Spleen (tissue), 11 donors: Measurements from ENCODE around the gene SMG7. TPM values are rescaled to one million over a fixed set of nuclear protein-coding genes. Genes with fewer than 3 reads are reported as not detected.

Experiments used
- DNase-seq: peaks from one replicate; pipeline ENCODE4 v3.0.0-alpha.2; 2020
- H3K27ac ChIP-seq, 8 donors: fragments of 200-600 bp; sonication (generic) in 7 of 8; 1 replicate in 4 of 8; 2 replicates in 4 of 8; pipeline versions ENCODE4 v1.5.0 to v1.8.0; 2016 to 2021; ENCODE audit warnings: inconsistent platforms in 4 of 8, mild to moderate bottlenecking in 4 of 8, moderate library complexity in 1 of 8
- H3K27me3 ChIP-seq, 7 donors: fragments of 200-600 bp; sonication (generic) in 6 of 7; replicated peaks in 1 of 7; 1 replicate in 4 of 7; 2 replicates in 3 of 7; pipeline versions ENCODE4 v1.5.0 to v1.8.0; 2016 to 2021; ENCODE audit warnings: inconsistent platforms in 3 of 7, mild to moderate bottlenecking in 1 of 7
- H3K36me3 ChIP-seq, 6 donors: fragments of 200-600 bp; sonication (generic) in 5 of 6; 1 replicate in 4 of 6; 2 replicates in 2 of 6; pipeline versions ENCODE4 v1.5.0 to v1.8.0; 2016 to 2021; ENCODE audit warnings: inconsistent platforms in 2 of 6
- H3K4me1 ChIP-seq, 6 donors: fragments of 200-600 bp; sonication (generic) in 5 of 6; 1 replicate in 3 of 6; 2 replicates in 3 of 6; pipeline versions ENCODE4 v1.5.0 to v1.8.0; 2016 to 2021; ENCODE audit warnings: inconsistent platforms in 3 of 6
- H3K4me3 ChIP-seq, 8 donors: fragments of 200-600 bp; sonication (generic) in 7 of 8; 1 replicate in 4 of 8; 2 replicates in 4 of 8; pipeline versions ENCODE4 v1.5.0 to v1.8.0; 2016 to 2021; ENCODE audit warnings: inconsistent platforms in 4 of 8, mild to moderate bottlenecking in 4 of 8, moderate library complexity in 2 of 8
- H3K9me3 ChIP-seq, 8 donors: fragments of 200-600 bp; sonication (generic) in 7 of 8; 1 replicate in 4 of 8; 2 replicates in 4 of 8; pipeline versions ENCODE4 v1.5.0 to v1.8.0; 2016 to 2021; ENCODE audit warnings: inconsistent platforms in 4 of 8
- CTCF ChIP-seq, 11 experiments: fragments of 200-600 bp in 7 of 11; fragments of 450-650 bp in 4 of 11; sonication (generic) in 4 of 11; IDR thresholded peaks in 8 of 11; conservative IDR thresholded peaks in 3 of 11; 1 replicate in 7 of 11; 2 replicates in 4 of 11; pipeline versions ENCODE4 v1.4.0 to v1.8.0; 2016 to 2021; ENCODE audit warnings: antibody characterized with exemption in 11 of 11, inconsistent platforms in 4 of 11, mild to moderate bottlenecking in 1 of 11
- POLR2A ChIP-seq, 3 donors: fragments of 450-650 bp; IDR thresholded peaks; one replicate each; pipeline ENCODE4 v1.5.1; 2017; ENCODE audit warnings: antibody characterized with exemption in 3 of 3, mild to moderate bottlenecking in 1 of 3
- POLR2AphosphoS5 ChIP-seq, 3 donors: sonication (generic); formaldehyde crosslinking; IDR thresholded peaks; one replicate each; pipeline ENCODE4 v1.5.1; 2017; ENCODE audit warnings: antibody characterized with exemption in 3 of 3
- WGBS, 5 donors: extraction: QIAGEN DNeasy Blood & Tissue Kit in 3 of 5; methylation state at CpG; one replicate each; pipeline versions ENCODE4 v1.1.5 to v1.1.7; 2013 to 2018; 5-methylcytosine and 5-hydroxymethylcytosine counted together
- intact Hi-C: fragments of 100-400 bp; cut with DNase I; formaldehyde crosslinking; loops from one replicate; pipeline ENCODE4 v1.15.0; 2023; ENCODE audit warnings: low total_unique reads
- polyA plus RNA-seq, 3 donors: library from polyadenylated mRNA; stranded (reverse); fragments of 200-250 nt; gene quantifications; one replicate each; pipeline ENCODE4 v1.2.1, GENCODE V29; 2013
- total RNA-seq, 7 donors: library from RNA; depleted of rRNA in 3 of 7; stranded (reverse); fragments of >200 nt in 3 of 7; fragmentation: NEBNext Ultra II Directional in 4 of 7; extraction: Animal tissue kit (Norgen Biotek cat#: 25700) in 4 of 7; gene quantifications; one replicate each; pipeline versions ENCODE4 v1.1.0 to v1.2.1, GENCODE V29; 2016 to 2021
- donor health status: healthy with polysubstance abuse.
- donor health status: DM: no; HTN: no; CAD: no; lungs with moderate emphysema.
- donor health status: DM: no; HTN: no; CAD: no.
- donor health status: Bipolar disorder and iron deficiency.
- donor health status: healthy.
- donor health status: DM: no; HTN: no; CAD: no.
- donor health status: DM: yes; HTN: yes; CAD: no.

SMG7 gene
- total and polyA plus RNA-seq, 10 donors = 14.1 to 116 (median 53.5) TPM

GRCh38 chr1:183512450-183512849 lies 40.2 kb downstream of the SMG7 start:
- no peak overlapping the region for H3K27ac ChIP-seq
- no peaks in the 10 kb centered on the region for H3K4me1 ChIP-seq
- H3K4me3 ChIP-seq = no peak overlapping the region
- 77 to 94% (median 91%) methylated on average over 2 of the region's 2 CpGs for WGBS, 5 donors
- peaks cover 0 to 36% (median 12%) of the 10 kb centered on the region in 6 donors for H3K36me3 ChIP-seq
- no peak for TF ChIP-seq POLR2AphosphoS5 (IDR thresholded peaks at IDR 0.05)
- TF ChIP-seq CTCF (IDR thresholded peaks at IDR 0.05 in 8 of 11, conservative IDR thresholded peaks at IDR 0.05 in 3 of 11) = no peak
- TF ChIP-seq POLR2A (IDR thresholded peaks at IDR 0.05) = no peak
- H3K9me3 ChIP-seq = no peaks in the 10 kb centered on the region
- DNase-seq = no peak
- intact Hi-C loops = no loop called here
- H3K27me3 ChIP-seq = no peaks in the 10 kb centered on the region

GRCh38 chr1:183514235-183514634 lies 41.9 kb downstream of the SMG7 start:
- H3K9me3 ChIP-seq = no peaks in the 10 kb centered on the region
- H3K27ac ChIP-seq = no peak overlapping the region
- peaks cover 6 to 48% (median 21%) of the 10 kb centered on the region in 6 donors for H3K36me3 ChIP-seq
- no peak for DNase-seq
- intact Hi-C loops = no loop called here
- no peaks in the 10 kb centered on the region for H3K4me1 ChIP-seq
- H3K4me3 ChIP-seq = no peak overlapping the region
- no peak for TF ChIP-seq CTCF (IDR thresholded peaks at IDR 0.05 in 8 of 11, conservative IDR thresholded peaks at IDR 0.05 in 3 of 11)
- no peak for TF ChIP-seq POLR2A (IDR thresholded peaks at IDR 0.05)
- TF ChIP-seq POLR2AphosphoS5 (IDR thresholded peaks at IDR 0.05) = no peak
- H3K27me3 ChIP-seq = no peaks in the 10 kb centered on the region
- 59 to 95% (median 88%) methylated on average over 1 of the region's 1 CpG for WGBS, 5 donors

GRCh38 chr1:183515002-183515689 lies 42.8 kb downstream of the SMG7 start:
- no peaks in the 10 kb centered on the region for H3K4me1 ChIP-seq
- H3K9me3 ChIP-seq = no peaks in the 10 kb centered on the region
- TF ChIP-seq POLR2A (IDR thresholded peaks at IDR 0.05) (no peak), POLR2AphosphoS5 (IDR thresholded peaks at IDR 0.05) (no peak), CTCF (IDR thresholded peaks at IDR 0.05 in 8 of 11, conservative IDR thresholded peaks at IDR 0.05 in 3 of 11) (no peak)
- WGBS, 5 donors = 91 to 96% (median 91%) methylated on average over 2 of the region's 2 CpGs
- intact Hi-C loops = no loop called here
- no peak overlapping the region for H3K4me3 ChIP-seq
- no peaks in the 10 kb centered on the region for H3K27me3 ChIP-seq
- no peak for DNase-seq
- H3K36me3 ChIP-seq = peaks cover 6 to 56% (median 25%) of the 10 kb centered on the region in 6 donors
- no peak overlapping the region for H3K27ac ChIP-seq

- H3K4me1 ChIP-seq = no peaks in the 10 kb centered on the region
- 83 to 88% (median 87%) methylated on average over 2 of the region's 2 CpGs for WGBS, 5 donors
- TF ChIP-seq POLR2AphosphoS5 (IDR thresholded peaks at IDR 0.05) = no peak
- no peak for TF ChIP-seq POLR2A (IDR thresholded peaks at IDR 0.05)
- no peak for TF ChIP-seq CTCF (IDR thresholded peaks at IDR 0.05 in 8 of 11, conservative IDR thresholded peaks at IDR 0.05 in 3 of 11)
- no peak overlapping the region for H3K4me3 ChIP-seq
- no peaks in the 10 kb centered on the region for H3K27me3 ChIP-seq
- no peak overlapping the region for H3K27ac ChIP-seq
- H3K9me3 ChIP-seq = no peaks in the 10 kb centered on the region
- intact Hi-C loops = no loop called here
- H3K36me3 ChIP-seq = peaks cover 7 to 71% (median 32%) of the 10 kb centered on the region in 6 donors
- DNase-seq = no peak
These were observed 44.4 kb downstream of the SMG7 start for GRCh38 chr1:183516725-183517124.
